Activated T-cell treated with anti-CD3 and anti-CD28 coated beads for 1 hour (primary cell): Measurements from ENCODE around the gene LRRC45.

Experiments used
- DNase-seq: peaks from one replicate; pipeline ENCODE4 v3.0.0-alpha.2; 2020; ENCODE audit warnings: low read depth

LRRC45 gene

GRCh38 chr17:82063424-82064415, 40.6 kb downstream of the LRRC45 start:
- DNase-seq: no peak

GRCh38 chr17:82064433-82065192, 41.5 kb downstream of the LRRC45 start:
- no peak for DNase-seq

- DNase-seq: no peak
Observed at GRCh38 chr17:82065193-82065637, 42.1 kb downstream of the LRRC45 start.

GRCh38 chr17:82065638-82066303, 42.7 kb downstream of the LRRC45 start, which contains the start of gene DUS1L:
Gene DUS1L, minus strand, starts transcription at chr17:82065804. Its CDS starts 745 bp downstream, at chr17:82065059.
- DNase-seq: peak; percentile 66

GRCh38 chr17:82070611-82071010, 47.5 kb downstream of the LRRC45 start:
- DNase-seq: no peak

GRCh38 chr17:82072827-82073226, 49.7 kb downstream of the LRRC45 start:
- no peak for DNase-seq

GRCh38 chr17:82073446-82073845, 50.3 kb downstream of the LRRC45 start:
- DNase-seq: no peak

GRCh38 chr17:82076018-82076784, 53.1 kb downstream of the LRRC45 start:
- DNase-seq: no peak

- DNase-seq: no peak
Observed at GRCh38 chr17:82076785-82077591, 53.9 kb downstream of the LRRC45 start.

GRCh38 chr17:82077617-82078358, 54.7 kb downstream of the LRRC45 start:
- no peak for DNase-seq

- no peak for DNase-seq
Observed at GRCh38 chr17:82078433-82078832, 55.3 kb downstream of the LRRC45 start.

GRCh38 chr17:82079001-82079677, 56.0 kb downstream of the LRRC45 start:
- DNase-seq: no peak

GRCh38 chr17:82080048-82080788, 57.1 kb downstream of the LRRC45 start:
- no peak for DNase-seq
